ENCODE data around the gene RNF223. TPM values are rescaled to one million over a fixed set of nuclear protein-coding genes. Genes with fewer than 3 reads are reported as not detected.
"Not testable (repeated sequence)": the region's sequence is repeated elsewhere in the genome, so short reads cannot be mapped to it uniquely, and the experiment has no call there.

RNF223 gene
- total and polyA plus RNA-seq, 2 experiments from 2014 or later, result not detected

DNA sequence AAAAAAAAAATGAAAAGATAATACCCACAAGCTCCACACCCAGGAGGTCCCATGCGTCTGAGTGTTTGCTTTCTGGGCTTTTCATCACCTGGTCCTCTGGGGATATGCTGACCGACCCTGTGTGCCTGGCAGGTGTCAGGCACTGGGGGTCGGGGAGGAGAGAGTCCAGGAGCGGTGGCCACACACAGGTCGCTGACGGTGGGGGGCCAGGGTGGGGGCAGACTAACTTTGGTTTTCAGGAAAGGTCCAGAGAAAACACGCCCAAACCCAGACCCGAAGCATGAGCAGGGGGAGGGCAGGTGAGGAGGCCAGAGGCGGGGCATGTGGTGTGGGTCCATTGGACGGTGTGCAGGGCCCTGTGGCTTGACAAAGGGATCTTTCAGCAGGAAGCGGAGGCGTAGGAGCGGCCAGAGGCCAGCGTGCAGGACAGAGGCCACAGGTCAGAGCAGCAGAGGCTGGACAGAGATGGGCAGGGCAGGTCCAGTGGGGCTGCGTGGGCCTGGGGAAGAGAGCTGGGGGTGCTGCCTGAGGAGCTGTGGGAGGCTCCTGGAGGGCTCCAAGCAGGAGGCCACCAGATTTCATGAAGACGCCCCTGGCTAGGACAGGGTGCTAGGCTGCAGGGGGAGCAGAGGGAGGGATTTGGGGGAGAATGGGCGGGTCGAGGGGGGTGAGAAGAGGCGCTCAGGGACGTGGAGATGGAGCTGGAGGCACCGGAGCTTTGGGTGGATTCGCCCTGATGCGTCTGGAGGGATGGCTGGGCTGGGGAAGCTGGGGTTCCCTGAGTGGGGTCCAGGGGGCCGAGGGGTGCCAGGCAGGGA, 15.8 kb downstream of the RNF223 start:
- DNase-seq, result no peak

DNA sequence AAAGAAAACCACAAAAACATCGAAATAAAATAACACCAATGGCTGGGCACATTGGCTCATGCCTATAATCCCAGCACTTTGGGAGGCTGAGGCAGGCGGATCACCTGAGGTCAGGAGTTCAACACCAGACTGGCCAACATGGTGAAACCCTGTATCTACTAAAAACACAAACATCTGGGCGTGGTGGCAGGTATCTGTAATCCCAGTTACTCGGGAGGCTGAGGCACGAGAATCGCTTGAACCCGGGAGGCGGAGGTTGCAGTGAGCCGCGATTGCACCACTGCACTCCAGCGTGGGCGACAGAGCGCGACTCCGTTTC, 16.4 kb downstream of the RNF223 start:
- H3K79me2 ChIP-seq (ENCODE audit: insufficient read depth); H4K20me1 ChIP-seq (ENCODE audit: insufficient read depth); DNase-seq; H3K36me3 ChIP-seq (ENCODE audit: low read depth); H3K4me3 ChIP-seq; H3K9me2 ChIP-seq (ENCODE audit: insufficient read depth); H2AFZ ChIP-seq; H3K27ac ChIP-seq; H3K9me3 ChIP-seq (ENCODE audit: low read depth); H3F3A ChIP-seq (ENCODE audit: insufficient read depth); H3K4me1 ChIP-seq (ENCODE audit: insufficient read depth); in situ Hi-C loops (cut with MboI); H3K4me2 ChIP-seq (ENCODE audit: unreplicated experiment); H3K9ac ChIP-seq: not testable (repeated sequence)
- H3K27me3 ChIP-seq (replicated peaks; ENCODE audit: insufficient read depth), result peaks cover 24% of the 10 kb centered on the region
- 68 to 70% methylated on average over 13 to 14 of the region's 15 CpGs for WGBS, 2 experiments (ENCODE audit: low coverage in 1 of 2, low lambda C conversion rate in 2 of 2, missing lambda C conversion rate in 2 of 2)

More for the DNA sequence above, 15.8 kb downstream of the RNF223 start:
- Histone ChIP-seq H3K9me2 (ENCODE audit: insufficient read depth) (no peaks in the 10 kb centered on the region), H4K20me1 (ENCODE audit: insufficient read depth) (no peaks in the 10 kb centered on the region), H3F3A (ENCODE audit: insufficient read depth) (no peaks in the 10 kb centered on the region), H3K4me2 (ENCODE audit: unreplicated experiment) (no peak overlapping the region), H3K4me3 (no peak overlapping the region), H2AFZ (no peak overlapping the region), H3K36me3 (ENCODE audit: low read depth) (no peaks in the 10 kb centered on the region), H3K27ac (no peak overlapping the region), H3K4me1 (ENCODE audit: insufficient read depth) (no peaks in the 10 kb centered on the region), H3K9me3 (ENCODE audit: low read depth) (no peaks in the 10 kb centered on the region), H3K79me2 (ENCODE audit: insufficient read depth) (no peaks in the 10 kb centered on the region), H3K9ac (no peak overlapping the region), H3K27me3 (replicated peaks; ENCODE audit: insufficient read depth) (peaks cover 24% of the 10 kb centered on the region)
- 23 to 35% methylated on average over 17 to 24 of the region's 24 CpGs for WGBS, 2 experiments (ENCODE audit: low coverage in 1 of 2, low lambda C conversion rate in 2 of 2, missing lambda C conversion rate in 2 of 2)
- TF ChIP-seq EZH2phosphoT487 (IDR thresholded peaks at IDR 0.05; ENCODE audit: insufficient read depth, low read depth), result no peak
- no peak for TF ChIP-seq EZH2 (IDR thresholded peaks at IDR 0.05; ENCODE audit: insufficient read depth, poor library complexity, severe bottlenecking)
- in situ Hi-C loops (cut with MboI), result no loop called here

DNA sequence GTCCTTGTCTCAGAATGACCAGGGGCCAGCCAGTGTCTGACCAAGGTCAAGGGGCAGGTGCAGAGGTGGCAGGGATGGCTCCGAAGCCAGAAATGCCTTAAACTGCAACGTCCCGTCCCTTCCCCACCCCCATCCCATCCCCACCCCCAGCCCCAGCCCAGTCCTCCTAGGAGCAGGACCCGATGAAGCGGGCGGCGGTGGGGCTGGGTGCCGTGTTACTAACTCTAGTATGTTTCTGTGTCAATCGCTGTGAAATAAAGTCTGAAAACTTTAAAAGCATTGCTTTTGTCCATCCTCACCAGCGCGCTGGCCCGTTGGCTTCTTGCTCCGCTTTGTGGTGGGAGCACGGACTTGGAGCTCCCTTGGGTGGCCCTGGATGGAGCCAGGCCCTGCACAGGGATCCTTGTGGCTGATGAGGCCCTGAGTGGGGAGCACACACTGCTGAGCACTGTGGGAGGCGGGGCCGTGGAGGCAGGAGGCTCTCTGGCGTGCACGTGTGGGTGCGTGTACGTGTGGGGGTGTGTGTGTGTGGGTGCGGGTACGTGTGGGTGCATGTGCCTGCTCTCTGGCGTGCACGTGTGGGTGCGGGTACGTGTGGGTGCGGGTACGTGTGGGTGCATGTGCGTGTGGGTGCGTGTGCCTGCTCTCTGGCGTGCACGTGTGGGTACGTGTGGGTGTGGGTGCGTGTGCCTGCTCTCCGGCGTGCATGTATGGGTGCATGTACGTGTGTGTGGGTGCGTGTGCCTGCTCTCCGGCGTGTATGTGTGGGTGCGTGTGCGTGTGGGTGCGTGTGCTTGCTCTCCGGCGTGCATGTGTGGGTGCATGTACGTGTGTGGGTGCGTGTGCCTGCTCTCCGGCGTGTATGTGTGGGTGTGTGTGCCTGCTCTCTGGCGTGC, 18.0 kb downstream of the RNF223 start:
- 62 to 69% methylated on average over 27 to 50 of the region's 50 CpGs for WGBS, 2 experiments (ENCODE audit: low coverage in 1 of 2, low lambda C conversion rate in 2 of 2, missing lambda C conversion rate in 2 of 2)
- H3K4me1 ChIP-seq (ENCODE audit: insufficient read depth), result no peaks in the 10 kb centered on the region
- H3K36me3 ChIP-seq (ENCODE audit: low read depth), result no peaks in the 10 kb centered on the region
- no peaks in the 10 kb centered on the region for H4K20me1 ChIP-seq (ENCODE audit: insufficient read depth)
- no peaks in the 10 kb centered on the region for H3F3A ChIP-seq (ENCODE audit: insufficient read depth)
- H3K9ac ChIP-seq, result no peak overlapping the region
- H3K4me2 ChIP-seq (ENCODE audit: unreplicated experiment), result no peak overlapping the region
- in situ Hi-C loops (cut with MboI), result no loop called here
- H3K9me2 ChIP-seq (ENCODE audit: insufficient read depth), result no peaks in the 10 kb centered on the region
- H3K4me3 ChIP-seq, result no peak overlapping the region
- no peak for DNase-seq
- no peak overlapping the region for H2AFZ ChIP-seq
- H3K79me2 ChIP-seq (ENCODE audit: insufficient read depth), result no peaks in the 10 kb centered on the region
- no peak for TF ChIP-seq EZH2phosphoT487 (IDR thresholded peaks at IDR 0.05; ENCODE audit: insufficient read depth, low read depth)
- no peak for TF ChIP-seq EZH2 (IDR thresholded peaks at IDR 0.05; ENCODE audit: insufficient read depth, poor library complexity, severe bottlenecking)
- no peak overlapping the region for H3K27ac ChIP-seq
- H3K27me3 ChIP-seq (replicated peaks; ENCODE audit: insufficient read depth), result peaks cover 18% of the 10 kb centered on the region
- no peaks in the 10 kb centered on the region for H3K9me3 ChIP-seq (ENCODE audit: low read depth)

DNA sequence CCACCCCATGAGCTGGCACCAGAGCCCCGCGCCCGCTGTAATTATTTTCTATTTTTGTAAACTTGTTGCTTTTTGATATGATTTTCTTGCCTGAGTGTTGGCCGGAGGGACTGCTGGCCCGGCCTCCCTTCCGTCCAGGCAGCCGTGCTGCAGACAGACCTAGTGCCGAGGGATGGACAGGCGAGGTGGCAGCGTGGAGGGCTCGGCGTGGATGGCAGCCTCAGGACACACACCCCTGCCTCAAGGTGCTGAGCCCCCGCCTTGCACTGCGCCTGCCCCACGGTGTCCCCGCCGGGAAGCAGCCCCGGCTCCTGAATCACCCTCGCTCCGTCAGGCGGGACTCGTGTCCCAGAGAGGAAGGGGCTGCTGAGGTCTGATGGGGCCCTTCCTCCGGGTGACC, 19.1 kb downstream of the RNF223 start:
- no peak for DNase-seq
- H3K9me2 ChIP-seq (ENCODE audit: insufficient read depth), result no peaks in the 10 kb centered on the region
- TF ChIP-seq EZH2phosphoT487 (IDR thresholded peaks at IDR 0.05; ENCODE audit: insufficient read depth, low read depth), result no peak
- TF ChIP-seq EZH2 (IDR thresholded peaks at IDR 0.05; ENCODE audit: insufficient read depth, poor library complexity, severe bottlenecking), result no peak

More for the DNA sequence above, 19.1 kb downstream of the RNF223 start:
- 90 to 91% methylated on average over 22 to 23 of the region's 23 CpGs for WGBS, 2 experiments (ENCODE audit: low coverage in 1 of 2, low lambda C conversion rate in 2 of 2, missing lambda C conversion rate in 2 of 2)
- Histone ChIP-seq H3K27me3 (replicated peaks; ENCODE audit: insufficient read depth) (peaks cover 6% of the 10 kb centered on the region), H3K36me3 (ENCODE audit: low read depth) (no peaks in the 10 kb centered on the region), H3K4me1 (ENCODE audit: insufficient read depth) (no peaks in the 10 kb centered on the region), H3K9me3 (ENCODE audit: low read depth) (no peaks in the 10 kb centered on the region), H3K4me3 (no peak overlapping the region), H4K20me1 (ENCODE audit: insufficient read depth) (no peaks in the 10 kb centered on the region), H3K79me2 (ENCODE audit: insufficient read depth) (no peaks in the 10 kb centered on the region), H3F3A (ENCODE audit: insufficient read depth) (no peaks in the 10 kb centered on the region), H3K4me2 (ENCODE audit: unreplicated experiment) (no peak overlapping the region), H3K27ac (no peak overlapping the region), H2AFZ (no peak overlapping the region), H3K9ac (no peak overlapping the region)
- in situ Hi-C loops (cut with MboI), result no loop called here
